ENCODE measurements around the gene EZR.

DNA sequence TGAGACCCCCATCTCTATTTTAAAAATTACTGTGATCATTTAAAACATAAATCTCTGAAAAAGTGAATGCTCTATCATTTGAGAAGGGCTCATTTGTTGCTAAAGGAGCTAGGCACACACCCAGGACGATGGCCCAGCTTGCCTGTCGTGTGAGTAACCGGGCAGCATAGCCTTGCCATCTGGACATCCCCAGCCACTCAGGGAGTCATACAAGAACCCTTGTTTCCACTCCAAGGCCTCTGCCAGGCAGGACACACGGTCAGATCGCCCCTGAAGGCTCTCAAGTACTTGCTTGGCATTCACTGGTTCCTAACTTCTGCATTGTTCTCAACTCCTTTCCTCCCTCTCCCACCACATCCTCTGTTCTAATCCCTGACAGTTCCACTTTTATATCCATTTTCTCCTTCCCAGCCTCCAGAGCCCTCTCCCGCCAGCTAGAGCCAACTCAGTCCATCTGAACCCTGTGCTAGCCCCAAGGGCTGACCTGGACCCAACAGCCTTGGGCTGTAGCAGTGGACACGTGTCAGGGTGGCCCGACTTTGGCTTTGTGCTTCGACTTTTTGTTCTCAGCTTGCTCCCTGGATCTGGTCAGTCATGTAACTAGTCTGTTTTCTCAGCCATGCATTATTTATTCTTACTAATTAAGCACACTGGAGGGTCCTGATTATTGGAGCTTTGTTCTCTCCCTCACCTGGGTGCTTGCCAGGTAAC, 15.7 kb upstream of the EZR start:
- TF ChIP-seq, protein P1, sequence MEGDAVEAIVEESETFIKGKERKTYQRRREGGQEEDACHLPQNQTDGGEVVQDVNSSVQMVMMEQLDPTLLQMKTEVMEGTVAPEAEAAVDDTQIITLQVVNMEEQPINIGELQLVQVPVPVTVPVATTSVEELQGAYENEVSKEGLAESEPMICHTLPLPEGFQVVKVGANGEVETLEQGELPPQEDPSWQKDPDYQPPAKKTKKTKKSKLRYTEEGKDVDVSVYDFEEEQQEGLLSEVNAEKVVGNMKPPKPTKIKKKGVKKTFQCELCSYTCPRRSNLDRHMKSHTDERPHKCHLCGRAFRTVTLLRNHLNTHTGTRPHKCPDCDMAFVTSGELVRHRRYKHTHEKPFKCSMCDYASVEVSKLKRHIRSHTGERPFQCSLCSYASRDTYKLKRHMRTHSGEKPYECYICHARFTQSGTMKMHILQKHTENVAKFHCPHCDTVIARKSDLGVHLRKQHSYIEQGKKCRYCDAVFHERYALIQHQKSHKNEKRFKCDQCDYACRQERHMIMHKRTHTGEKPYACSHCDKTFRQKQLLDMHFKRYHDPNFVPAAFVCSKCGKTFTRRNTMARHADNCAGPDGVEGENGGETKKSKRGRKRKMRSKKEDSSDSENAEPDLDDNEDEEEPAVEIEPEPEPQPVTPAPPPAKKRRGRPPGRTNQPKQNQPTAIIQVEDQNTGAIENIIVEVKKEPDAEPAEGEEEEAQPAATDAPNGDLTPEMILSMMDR (IDR thresholded peaks at IDR 0.05), result no peak
- TF ChIP-seq POLR2A (IDR thresholded peaks at IDR 0.05; ENCODE audit: low read length), result no peak
- TF ChIP-seq RAD21 (conservative IDR thresholded peaks at IDR 0.05 in 1 of 2, IDR thresholded peaks at IDR 0.05 in 1 of 2), result no peak
- TF ChIP-seq RFX5 (IDR thresholded peaks at IDR 0.05), result no peak
- TF ChIP-seq, protein P2, sequence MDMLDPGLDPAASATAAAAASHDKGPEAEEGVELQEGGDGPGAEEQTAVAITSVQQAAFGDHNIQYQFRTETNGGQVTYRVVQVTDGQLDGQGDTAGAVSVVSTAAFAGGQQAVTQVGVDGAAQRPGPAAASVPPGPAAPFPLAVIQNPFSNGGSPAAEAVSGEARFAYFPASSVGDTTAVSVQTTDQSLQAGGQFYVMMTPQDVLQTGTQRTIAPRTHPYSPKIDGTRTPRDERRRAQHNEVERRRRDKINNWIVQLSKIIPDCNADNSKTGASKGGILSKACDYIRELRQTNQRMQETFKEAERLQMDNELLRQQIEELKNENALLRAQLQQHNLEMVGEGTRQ (IDR thresholded peaks at IDR 0.05), result no peak
- TF ChIP-seq, protein P3, sequence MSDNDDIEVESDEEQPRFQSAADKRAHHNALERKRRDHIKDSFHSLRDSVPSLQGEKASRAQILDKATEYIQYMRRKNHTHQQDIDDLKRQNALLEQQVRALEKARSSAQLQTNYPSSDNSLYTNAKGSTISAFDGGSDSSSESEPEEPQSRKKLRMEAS (IDR thresholded peaks at IDR 0.05), result no peak
- TF ChIP-seq, protein P4, sequence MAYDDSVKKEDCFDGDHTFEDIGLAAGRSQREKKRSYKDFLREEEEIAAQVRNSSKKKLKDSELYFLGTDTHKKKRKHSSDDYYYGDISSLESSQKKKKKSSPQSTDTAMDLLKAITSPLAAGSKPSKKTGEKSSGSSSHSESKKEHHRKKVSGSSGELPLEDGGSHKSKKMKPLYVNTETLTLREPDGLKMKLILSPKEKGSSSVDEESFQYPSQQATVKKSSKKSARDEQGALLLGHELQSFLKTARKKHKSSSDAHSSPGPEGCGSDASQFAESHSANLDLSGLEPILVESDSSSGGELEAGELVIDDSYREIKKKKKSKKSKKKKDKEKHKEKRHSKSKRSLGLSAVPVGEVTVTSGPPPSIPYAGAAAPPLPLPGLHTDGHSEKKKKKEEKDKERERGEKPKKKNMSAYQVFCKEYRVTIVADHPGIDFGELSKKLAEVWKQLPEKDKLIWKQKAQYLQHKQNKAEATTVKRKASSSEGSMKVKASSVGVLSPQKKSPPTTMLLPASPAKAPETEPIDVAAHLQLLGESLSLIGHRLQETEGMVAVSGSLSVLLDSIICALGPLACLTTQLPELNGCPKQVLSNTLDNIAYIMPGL (CRISPR knock-in tag; IDR thresholded peaks at IDR 0.05; ENCODE audit: borderline replicate concordance), result no peak
- no peak for TF ChIP-seq NFE2L2 (conservative IDR thresholded peaks at IDR 0.05; ENCODE audit: low read length)
- TF ChIP-seq, protein P5, sequence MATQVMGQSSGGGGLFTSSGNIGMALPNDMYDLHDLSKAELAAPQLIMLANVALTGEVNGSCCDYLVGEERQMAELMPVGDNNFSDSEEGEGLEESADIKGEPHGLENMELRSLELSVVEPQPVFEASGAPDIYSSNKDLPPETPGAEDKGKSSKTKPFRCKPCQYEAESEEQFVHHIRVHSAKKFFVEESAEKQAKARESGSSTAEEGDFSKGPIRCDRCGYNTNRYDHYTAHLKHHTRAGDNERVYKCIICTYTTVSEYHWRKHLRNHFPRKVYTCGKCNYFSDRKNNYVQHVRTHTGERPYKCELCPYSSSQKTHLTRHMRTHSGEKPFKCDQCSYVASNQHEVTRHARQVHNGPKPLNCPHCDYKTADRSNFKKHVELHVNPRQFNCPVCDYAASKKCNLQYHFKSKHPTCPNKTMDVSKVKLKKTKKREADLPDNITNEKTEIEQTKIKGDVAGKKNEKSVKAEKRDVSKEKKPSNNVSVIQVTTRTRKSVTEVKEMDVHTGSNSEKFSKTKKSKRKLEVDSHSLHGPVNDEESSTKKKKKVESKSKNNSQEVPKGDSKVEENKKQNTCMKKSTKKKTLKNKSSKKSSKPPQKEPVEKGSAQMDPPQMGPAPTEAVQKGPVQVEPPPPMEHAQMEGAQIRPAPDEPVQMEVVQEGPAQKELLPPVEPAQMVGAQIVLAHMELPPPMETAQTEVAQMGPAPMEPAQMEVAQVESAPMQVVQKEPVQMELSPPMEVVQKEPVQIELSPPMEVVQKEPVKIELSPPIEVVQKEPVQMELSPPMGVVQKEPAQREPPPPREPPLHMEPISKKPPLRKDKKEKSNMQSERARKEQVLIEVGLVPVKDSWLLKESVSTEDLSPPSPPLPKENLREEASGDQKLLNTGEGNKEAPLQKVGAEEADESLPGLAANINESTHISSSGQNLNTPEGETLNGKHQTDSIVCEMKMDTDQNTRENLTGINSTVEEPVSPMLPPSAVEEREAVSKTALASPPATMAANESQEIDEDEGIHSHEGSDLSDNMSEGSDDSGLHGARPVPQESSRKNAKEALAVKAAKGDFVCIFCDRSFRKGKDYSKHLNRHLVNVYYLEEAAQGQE (IDR thresholded peaks at IDR 0.05), result no peak
- no peak for TF ChIP-seq GATA3 (IDR thresholded peaks at IDR 0.05; ENCODE audit: borderline replicate concordance)
- no peak for TF ChIP-seq SMC3 (IDR thresholded peaks at IDR 0.05)
- no peak for TF ChIP-seq ZFP36 (IDR thresholded peaks at IDR 0.05; ENCODE audit: borderline replicate concordance, partially characterized antibody)
- no peak for TF ChIP-seq PHF8 (IDR thresholded peaks at IDR 0.05; ENCODE audit: borderline replicate concordance, low read depth)

Data from A549 (cell line).